B cell (primary cell): Measurements from ENCODE around the gene INO80D. TPM values are rescaled to one million over a fixed set of nuclear protein-coding genes. Genes with fewer than 3 reads are reported as not detected.
"Not testable (repeated sequence)": the region's sequence is repeated elsewhere in the genome, so short reads cannot be mapped to it uniquely, and the experiment has no call there.

ENCODE experiments used
- ATAC-seq: fragments of 200-7000 bp; cut with Tn5 transposase; one replicate; pipeline ENCODE4 v1.10.0; 2021; ENCODE audit warnings: low read depth, mild to moderate bottlenecking, moderate number of reproducible peaks, moderate library complexity
- CTCF ChIA-PET: fragments of 350-600 bp; sonication (Branson Sonifier 250); formaldehyde crosslinking; loops from one replicate; lab custom pipeline; 2021; ENCODE audit warnings: antibody characterized with exemption, inconsistent platforms; lab: Charles Lee
- POLR2A ChIA-PET: fragments of 350-600 bp; sonication (Branson Sonifier 250); formaldehyde crosslinking; loops from one replicate; lab custom pipeline; 2021; ENCODE audit warnings: antibody characterized with exemption; lab: Charles Lee
- DNase-seq: peaks from one replicate; pipeline ENCODE4 v3.0.0; 2013
- H2AFZ ChIP-seq: 2 replicates; pipeline ENCODE4 v1.6.1; 2012; ENCODE audit warnings: mild to moderate bottlenecking, low read depth, low read length; ENCODE audit not compliant: insufficient read depth, poor library complexity, severe bottlenecking
- H3K27ac ChIP-seq, 2 donors: 1 replicate in 1 of 2; 2 replicates in 1 of 2; pipeline ENCODE4 v1.5.1; 2012 to 2013; ENCODE audit warnings: low read length in 2 of 2, mild to moderate bottlenecking in 2 of 2, moderate library complexity in 1 of 2
- H3K27me3 ChIP-seq, 4 experiments: fragments of 200-600 bp in 1 of 4; sonication (generic) in 1 of 4; replicated peaks in 1 of 4; 1 replicate in 2 of 4; 2 replicates in 2 of 4; pipeline versions ENCODE4 v1.6.1 to v1.7.0; 2013 to 2016; ENCODE audit warnings: low read length in 3 of 4, mild to moderate bottlenecking in 2 of 4, mixed read lengths in 1 of 4, moderate library complexity in 1 of 4; ENCODE audit not compliant: insufficient read depth in 4 of 4, control insufficient read depth in 3 of 4; ENCODE audit errors: control extremely low read depth in 1 of 4
- H3K36me3 ChIP-seq, 2 experiments: replicated peaks in 1 of 2; 1 replicate in 1 of 2; 2 replicates in 1 of 2; pipeline versions ENCODE4 v1.6.1 to v1.7.1; 2013; ENCODE audit warnings: low read length in 1 of 2; ENCODE audit not compliant: insufficient read depth in 2 of 2, control insufficient read depth in 1 of 2; ENCODE audit errors: control extremely low read depth in 1 of 2, extremely low read depth in 1 of 2
- H3K4me1 ChIP-seq, 2 donors: fragments of 200-600 bp in 1 of 2; sonication (generic) in 1 of 2; 1 replicate in 1 of 2; 2 replicates in 1 of 2; pipeline versions ENCODE4 v1.5.1 to v1.6.1; 2013 to 2017; ENCODE audit warnings: low read length in 2 of 2; ENCODE audit not compliant: control insufficient read depth in 2 of 2, insufficient read depth in 2 of 2
- H3K4me2 ChIP-seq: replicated peaks from 2 replicates; pipeline ENCODE3; 2012; ENCODE audit warnings: mild to moderate bottlenecking, low read depth, low read length; ENCODE audit not compliant: poor library complexity, severe bottlenecking
- H3K4me3 ChIP-seq, 5 experiments: fragments of 200-600 bp in 1 of 5; sonication (generic) in 1 of 5; 1 replicate in 3 of 5; 2 replicates in 2 of 5; pipeline versions ENCODE4 v1.5.1 to v1.7.0; 2011 to 2016; ENCODE audit warnings: low read length in 4 of 5, mild to moderate bottlenecking in 4 of 5, low read depth in 2 of 5, control low read depth in 1 of 5, moderate library complexity in 1 of 5; ENCODE audit not compliant: insufficient read depth in 1 of 5; ENCODE audit errors: control extremely low read depth in 1 of 5, extremely low read depth in 1 of 5
- H3K79me2 ChIP-seq: fragments of 200-600 bp; sonication (generic); one replicate; pipeline ENCODE4 v1.6.0; 2016; ENCODE audit warnings: low read length; ENCODE audit not compliant: control insufficient read depth, insufficient read depth
- H3K9ac ChIP-seq: fragments of 200-600 bp; sonication (generic); 2 replicates; pipeline ENCODE4 v1.6.1; 2017; ENCODE audit warnings: mild to moderate bottlenecking, low read length, moderate library complexity
- H3K9me3 ChIP-seq, 3 donors: one replicate each; pipeline versions ENCODE4 v1.6.1 to v1.7.1; 2013; ENCODE audit warnings: low read length in 2 of 3; ENCODE audit not compliant: control insufficient read depth in 2 of 3, insufficient read depth in 1 of 3; ENCODE audit errors: control extremely low read depth in 1 of 3
- H4K20me1 ChIP-seq: 2 replicates; pipeline ENCODE4 v1.6.0; 2012; ENCODE audit warnings: mild to moderate bottlenecking, low read length; ENCODE audit not compliant: insufficient read depth, control insufficient read depth, poor library complexity, severe bottlenecking
- H3K27ac Mint-ChIP-seq: one replicate; pipeline ENCODE4 v1.8.0; 2021; ENCODE audit warnings: mixed read lengths
- H3K27me3 Mint-ChIP-seq: one replicate; pipeline ENCODE4 v1.8.0; 2021; ENCODE audit warnings: mixed read lengths
- H3K4me1 Mint-ChIP-seq: one replicate; pipeline ENCODE4 v1.8.0; 2021; ENCODE audit warnings: mixed read lengths
- H3K4me3 Mint-ChIP-seq: one replicate; pipeline ENCODE4 v1.8.0; 2021; ENCODE audit warnings: mixed read lengths
- H3K9me3 Mint-ChIP-seq: one replicate; pipeline ENCODE4 v1.8.0; 2022; ENCODE audit warnings: mixed read lengths; ENCODE audit not compliant: insufficient read depth
- EZH2 ChIP-seq: IDR thresholded peaks from 2 replicates; pipeline ENCODE4 v1.6.1; 2012; ENCODE audit warnings: borderline replicate concordance, low read depth, mild to moderate bottlenecking, moderate library complexity, low read length; ENCODE audit not compliant: insufficient read depth, poor library complexity, severe bottlenecking
- WGBS: methylation state at CpG from one replicate; pipeline ENCODE4 v1.1.5; 2013; ENCODE audit warnings: missing lambda C conversion rate; ENCODE audit not compliant: insufficient coverage; 5-methylcytosine and 5-hydroxymethylcytosine counted together
- intact Hi-C: fragments of 100-400 bp; cut with micrococcal nuclease; formaldehyde crosslinking; loops from one replicate; pipeline ENCODE4 v1.10.0; 2022
- polyA plus RNA-seq: library from polyadenylated mRNA; depleted of rRNA; stranded (reverse); fragments of >200 nt; gene quantifications from 2 replicates; pipeline ENCODE4 v1.2.3, GENCODE V29; 2012
- total RNA-seq, 2 donors: library from RNA; stranded (reverse); fragments of 120-200 nt in 1 of 2; gene quantifications; 1 replicate in 1 of 2; 2 replicates in 1 of 2; pipeline versions ENCODE4 v1.2.3 to v1.2.4, GENCODE V29; 2013 to 2022
- TF ChIP-seq, protein P1 (sequence below): fragments of 200-600 bp; IDR thresholded peaks from one replicate; pipeline ENCODE4 v1.8.0; 2022; ENCODE audit warnings: antibody characterized with exemption, mild to moderate bottlenecking

The INO80D gene
- total and polyA plus RNA-seq, 2 donors (not counting 1 experiment from before 2014, with no cell fraction given) = 6.3 to 61.2 TPM

DNA sequence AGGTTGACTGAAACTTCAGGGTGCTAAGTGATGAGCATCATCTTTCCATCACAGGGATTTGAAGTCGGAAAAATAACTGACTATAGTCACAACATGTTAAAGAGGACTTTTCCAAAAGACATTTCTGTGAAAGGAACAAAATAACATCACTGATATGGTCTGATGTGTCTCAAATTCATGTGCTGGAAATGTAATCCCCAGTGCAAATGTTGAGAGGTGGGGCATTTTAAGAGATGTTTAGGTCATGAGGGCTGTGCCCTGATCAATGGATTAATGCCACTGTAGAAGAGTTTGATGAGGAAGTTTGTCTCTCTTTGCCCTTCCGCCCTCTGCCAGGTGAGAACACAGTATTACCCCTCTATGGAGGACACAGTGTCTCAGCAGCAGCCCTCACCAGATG lies 95.9 kb downstream of the INO80D start:
- Histone ChIP-seq H3K4me3 (no peak overlapping the region), H2AFZ (no peak overlapping the region), H3K4me2 (no peak overlapping the region), H4K20me1 (no peaks in the 10 kb centered on the region), H3K79me2 (no peaks in the 10 kb centered on the region), H3K4me1 (no peaks in the 10 kb centered on the region), H3K9me3 (peaks cover 0 to 3% (median 0%) of the 10 kb centered on the region in 3 donors), H3K27me3 (no peaks in the 10 kb centered on the region), H3K9ac (no peak overlapping the region), H3K36me3 (peaks cover 0 to 25% of the 10 kb centered on the region in 2 experiments), H3K27ac (no peak overlapping the region)
- Mint-ChIP-seq H3K9me3 (no peaks in the 10 kb centered on the region), H3K27me3 (no peaks in the 10 kb centered on the region), H3K4me3 (no peak overlapping the region), H3K27ac (no peak overlapping the region), H3K4me1 (no peaks in the 10 kb centered on the region)
- WGBS = no CpG with 5 or more reads among the region's 2 CpGs
- DNase-seq (no peak), ATAC-seq (no peak)
- ChIA-PET CTCF (no interaction called here), POLR2A (no interaction called here)
- TF ChIP-seq, protein P1, sequence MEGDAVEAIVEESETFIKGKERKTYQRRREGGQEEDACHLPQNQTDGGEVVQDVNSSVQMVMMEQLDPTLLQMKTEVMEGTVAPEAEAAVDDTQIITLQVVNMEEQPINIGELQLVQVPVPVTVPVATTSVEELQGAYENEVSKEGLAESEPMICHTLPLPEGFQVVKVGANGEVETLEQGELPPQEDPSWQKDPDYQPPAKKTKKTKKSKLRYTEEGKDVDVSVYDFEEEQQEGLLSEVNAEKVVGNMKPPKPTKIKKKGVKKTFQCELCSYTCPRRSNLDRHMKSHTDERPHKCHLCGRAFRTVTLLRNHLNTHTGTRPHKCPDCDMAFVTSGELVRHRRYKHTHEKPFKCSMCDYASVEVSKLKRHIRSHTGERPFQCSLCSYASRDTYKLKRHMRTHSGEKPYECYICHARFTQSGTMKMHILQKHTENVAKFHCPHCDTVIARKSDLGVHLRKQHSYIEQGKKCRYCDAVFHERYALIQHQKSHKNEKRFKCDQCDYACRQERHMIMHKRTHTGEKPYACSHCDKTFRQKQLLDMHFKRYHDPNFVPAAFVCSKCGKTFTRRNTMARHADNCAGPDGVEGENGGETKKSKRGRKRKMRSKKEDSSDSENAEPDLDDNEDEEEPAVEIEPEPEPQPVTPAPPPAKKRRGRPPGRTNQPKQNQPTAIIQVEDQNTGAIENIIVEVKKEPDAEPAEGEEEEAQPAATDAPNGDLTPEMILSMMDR = no peak
- no peak for TF ChIP-seq EZH2
- intact Hi-C loops = no loop called here

DNA sequence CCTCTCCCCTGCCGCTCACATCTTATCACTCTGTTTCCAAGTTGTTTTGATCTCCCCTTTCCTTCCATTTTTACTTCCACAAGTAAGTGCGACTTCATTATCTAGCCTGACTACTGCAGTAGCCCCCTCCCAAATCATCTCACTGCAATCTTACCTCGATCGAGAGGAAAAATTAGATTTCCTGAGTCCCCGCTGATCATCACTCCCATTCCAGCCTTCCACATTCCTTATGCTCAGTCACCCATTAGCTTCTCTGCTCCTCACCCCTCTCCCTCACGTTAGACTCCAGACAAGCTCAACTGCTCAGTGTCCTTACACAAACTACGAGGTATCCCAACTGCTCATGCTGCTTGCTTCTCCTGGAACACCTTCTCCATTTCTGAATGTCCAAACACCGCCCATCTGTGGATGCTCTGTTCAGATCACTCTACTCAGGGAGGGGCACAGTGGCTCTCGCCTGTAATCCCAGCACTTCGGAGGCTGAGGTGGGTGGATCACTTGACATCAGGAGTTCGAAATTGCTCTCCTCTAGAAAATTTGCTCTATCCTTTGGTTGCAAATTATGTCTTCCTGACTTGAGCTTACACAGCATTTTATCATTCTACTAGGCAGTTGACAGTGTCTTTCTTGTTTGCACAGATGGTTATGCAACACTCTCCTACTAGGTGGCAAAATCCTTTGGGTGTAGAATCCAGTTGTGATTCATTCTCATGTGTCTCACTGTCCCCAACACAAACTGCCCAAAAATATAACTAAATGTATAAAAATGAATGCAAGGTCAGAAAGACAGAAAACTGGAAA lies 96.5 kb downstream of the INO80D start:
- Histone ChIP-seq H4K20me1 (no peaks in the 10 kb centered on the region), H3K4me1 (no peaks in the 10 kb centered on the region), H3K79me2 (no peaks in the 10 kb centered on the region), H3K27ac (no peak overlapping the region), H3K9me3 (peaks cover 0 to 3% (median 0%) of the 10 kb centered on the region in 3 donors), H2AFZ (no peak overlapping the region), H3K36me3 (peaks cover 0 to 24% of the 10 kb centered on the region in 2 experiments), H3K27me3 (no peaks in the 10 kb centered on the region), H3K4me2 (no peak overlapping the region), H3K4me3 (no peak overlapping the region), H3K9ac (no peak overlapping the region)
- intact Hi-C loops = no loop called here
- Mint-ChIP-seq H3K27me3 (no peaks in the 10 kb centered on the region), H3K27ac (no peak overlapping the region), H3K4me1 (no peaks in the 10 kb centered on the region), H3K9me3 (no peaks in the 10 kb centered on the region), H3K4me3 (no peak overlapping the region)
- TF ChIP-seq, protein P1 = no peak
- no peak for TF ChIP-seq EZH2
- DNase-seq (no peak), ATAC-seq (no peak)
- ChIA-PET POLR2A (no interaction called here), CTCF (no interaction called here)
- 95% methylated on average over 9 of the region's 11 CpGs for WGBS

DNA sequence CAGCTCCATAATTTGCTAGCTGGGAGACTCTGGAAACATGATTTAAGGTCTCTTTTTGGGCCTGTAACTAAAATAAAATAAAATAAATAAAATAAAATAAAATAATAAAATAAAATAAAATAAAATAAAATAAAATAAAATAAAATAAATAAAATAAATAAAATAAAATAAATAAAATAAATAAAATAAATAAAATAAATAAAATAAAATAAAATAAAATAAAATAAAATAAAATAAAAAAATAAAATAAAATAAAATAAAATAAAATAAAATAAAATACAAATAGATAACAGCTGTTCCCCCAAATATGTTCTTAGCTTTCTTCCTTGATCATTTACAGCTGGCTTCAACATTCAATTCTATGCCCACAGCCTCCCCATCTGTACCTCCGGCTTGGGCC lies 97.3 kb downstream of the INO80D start:
- H3K4me2 ChIP-seq, H3K4me3 Mint-ChIP-seq, H3K27ac ChIP-seq, H3K4me1 ChIP-seq, POLR2A ChIA-PET, H3K4me3 ChIP-seq, H3K9me3 ChIP-seq, intact Hi-C loops, H3K79me2 ChIP-seq, H3K4me1 Mint-ChIP-seq, CTCF ChIA-PET, DNase-seq, H2AFZ ChIP-seq, H3K27me3 Mint-ChIP-seq, H3K27me3 ChIP-seq, H4K20me1 ChIP-seq, H3K9ac ChIP-seq, ATAC-seq, H3K27ac Mint-ChIP-seq, H3K9me3 Mint-ChIP-seq: not testable (repeated sequence)
- peaks cover 0 to 16% of the 10 kb centered on the region in 2 experiments for H3K36me3 ChIP-seq
- whole genome bisulfite sequencing = 86% methylated on average over 1 of the region's 1 CpG
